IMR-90 (cell line): ENCODE data around the gene TMOD4. TPM values are rescaled to one million over a fixed set of nuclear protein-coding genes. Genes with fewer than 3 reads are reported as not detected.
A peak's percentile ranks its signal among the peaks of the same experiment; 100 is the strongest.

ENCODE experiments used
- ATAC-seq: fragments of 200-7000 bp; cut with Tn5 transposase; 2 replicates; pipeline ENCODE4 v1.9.1; 2020; ENCODE audit warnings: low read depth, mild to moderate bottlenecking, moderate library complexity
- BruUV-seq: library from RNA; stranded (reverse); fragments of 400-500 nt; replicated peaks from 2 replicates; lab custom pipeline; 2021; lab: Mats Ljungman, UMichigan
- CTCF ChIA-PET: fragments of 300-600 bp; formaldehyde crosslinking; extraction: SDS; loops from one replicate; lab custom pipeline; 2021; ENCODE audit warnings: antibody characterized with exemption; lab: Yijun Ruan, JAX
- POLR2A ChIA-PET: fragments of 300-600 bp; sonication (Branson Sonifier 250); formaldehyde crosslinking; loops from one replicate; lab custom pipeline; 2022; ENCODE audit warnings: antibody characterized with exemption; ENCODE audit not compliant: unreplicated experiment; lab: Charles Lee
- DNase-seq: peaks from one replicate; pipeline ENCODE4 v3.0.0; 2013
- H2AFZ ChIP-seq: replicated peaks from 2 replicates; pipeline ENCODE3; 2013; ENCODE audit warnings: low read length, mild to moderate bottlenecking; ENCODE audit not compliant: poor library complexity
- H2AK5ac ChIP-seq: 2 replicates; pipeline ENCODE4 v1.6.1; 2013; ENCODE audit warnings: low read depth, low read length, inconsistent platforms
- H2AK9ac ChIP-seq: replicated peaks from 2 replicates; pipeline ENCODE3; 2013; ENCODE audit warnings: mild to moderate bottlenecking, low read depth, low read length, moderate library complexity; ENCODE audit not compliant: poor library complexity
- H2BK120ac ChIP-seq: 2 replicates; pipeline ENCODE4 v1.6.1; 2013; ENCODE audit warnings: low read depth, low read length, inconsistent platforms
- H2BK15ac ChIP-seq: 3 replicates; pipeline ENCODE4 v1.6.1; 2013; ENCODE audit warnings: low read depth, low read length, inconsistent platforms
- H2BK20ac ChIP-seq: 2 replicates; pipeline ENCODE4 v1.6.1; 2013; ENCODE audit warnings: low read depth, mild to moderate bottlenecking, inconsistent platforms, low read length, moderate library complexity
- H2BK5ac ChIP-seq: 2 replicates; pipeline ENCODE4 v1.6.1; 2013; ENCODE audit warnings: mild to moderate bottlenecking, low read depth, low read length, inconsistent platforms; ENCODE audit not compliant: poor library complexity, severe bottlenecking
- H3K14ac ChIP-seq: replicated peaks from 2 replicates; pipeline ENCODE4 v1.6.1; 2013; ENCODE audit warnings: low read depth, low read length, inconsistent platforms
- H3K18ac ChIP-seq: 2 replicates; pipeline ENCODE4 v1.6.1; 2013; ENCODE audit warnings: low read depth, low read length, control low read depth
- H3K23ac ChIP-seq: 2 replicates; pipeline ENCODE4 v1.6.1; 2013; ENCODE audit warnings: low read depth, low read length, inconsistent platforms
- H3K27ac ChIP-seq: 2 replicates; pipeline ENCODE4 v1.5.1; 2013; ENCODE audit warnings: mild to moderate bottlenecking, control low read depth, low read length; ENCODE audit not compliant: insufficient read depth
- H3K27me3 ChIP-seq: 2 replicates; pipeline ENCODE4 v1.6.1; 2013; ENCODE audit warnings: low read length; ENCODE audit not compliant: control insufficient read depth, insufficient read depth
- H3K36me3 ChIP-seq: 2 replicates; pipeline ENCODE4 v1.6.1; 2013; ENCODE audit warnings: low read length, mixed read lengths; ENCODE audit not compliant: control insufficient read depth, insufficient read depth
- H3K4ac ChIP-seq: 2 replicates; pipeline ENCODE4 v1.6.1; 2013; ENCODE audit warnings: low read depth, low read length, inconsistent platforms
- H3K4me1 ChIP-seq: 2 replicates; pipeline ENCODE4 v1.6.1; 2013; ENCODE audit warnings: low read length, mixed read lengths; ENCODE audit not compliant: control insufficient read depth, insufficient read depth
- H3K4me2 ChIP-seq: 2 replicates; pipeline ENCODE4 v1.6.1; 2013; ENCODE audit warnings: low read depth, mild to moderate bottlenecking, control low read depth, low read length, moderate library complexity
- H3K4me3 ChIP-seq: 2 replicates; pipeline ENCODE4 v1.5.1; 2013; ENCODE audit warnings: low read depth, mild to moderate bottlenecking, control low read depth, low read length, moderate library complexity; ENCODE audit not compliant: insufficient read depth
- H3K56ac ChIP-seq: 2 replicates; pipeline ENCODE4 v1.6.1; 2013; ENCODE audit warnings: low read length, inconsistent platforms; ENCODE audit not compliant: insufficient read depth; ENCODE audit errors: extremely low read depth
- H3K79me1 ChIP-seq, 2 experiments: 2 replicates each; pipeline ENCODE4 v1.6.1; 2013; ENCODE audit warnings: low read length in 2 of 2, inconsistent platforms in 1 of 2, low read depth in 1 of 2
- H3K9ac ChIP-seq: 2 replicates; pipeline ENCODE4 v1.6.1; 2013; ENCODE audit warnings: low read depth, low read length, control low read depth
- H3K9me1 ChIP-seq: 2 replicates; pipeline ENCODE4 v1.6.1; 2013; ENCODE audit warnings: low read length, inconsistent platforms; ENCODE audit not compliant: insufficient read depth
- H3K9me3 ChIP-seq: 2 replicates; pipeline ENCODE4 v1.6.1; 2013; ENCODE audit warnings: low read length; ENCODE audit not compliant: control insufficient read depth, insufficient read depth
- H4K20me1 ChIP-seq: 2 replicates; pipeline ENCODE4 v1.6.1; 2013; ENCODE audit warnings: low read length, inconsistent platforms; ENCODE audit not compliant: insufficient read depth
- H4K5ac ChIP-seq: 2 replicates; pipeline ENCODE4 v1.6.1; 2013; ENCODE audit warnings: mild to moderate bottlenecking, low read depth, low read length, control low read depth
- H4K8ac ChIP-seq, 2 experiments: 2 replicates each; pipeline ENCODE4 v1.6.1; 2013; ENCODE audit warnings: low read depth in 2 of 2, low read length in 2 of 2, control low read depth in 1 of 2, inconsistent platforms in 1 of 2
- H4K91ac ChIP-seq: 2 replicates; pipeline ENCODE4 v1.6.1; 2013; ENCODE audit warnings: low read depth, low read length, inconsistent platforms; ENCODE audit not compliant: insufficient read depth
- BHLHE40 ChIP-seq: fragments of 150-350 bp; IDR thresholded peaks from 2 replicates; pipeline ENCODE4 v1.6.1; 2016; ENCODE audit warnings: mild to moderate bottlenecking, low read depth, low read length
- CEBPB ChIP-seq: IDR thresholded peaks from 2 replicates; pipeline ENCODE4 v1.6.1; 2012; ENCODE audit warnings: low read depth, low read length, improper control_type of control experiment
- FOS ChIP-seq: fragments of 150-350 bp; IDR thresholded peaks from 2 replicates; pipeline ENCODE4 v1.6.1; 2016; ENCODE audit warnings: low read depth, low read length
- MAFK ChIP-seq: IDR thresholded peaks from 2 replicates; pipeline ENCODE4 v1.6.1; 2012; ENCODE audit warnings: low read depth, low read length, improper control_type of control experiment
- MAZ ChIP-seq: IDR thresholded peaks from 2 replicates; pipeline ENCODE4 v1.6.1; 2012; ENCODE audit warnings: low read depth, mild to moderate bottlenecking, low read length, improper control_type of control experiment, moderate library complexity, borderline replicate concordance
- MXI1 ChIP-seq: IDR thresholded peaks from 2 replicates; pipeline ENCODE4 v1.6.1; 2012; ENCODE audit warnings: low read depth, mild to moderate bottlenecking, low read length, moderate library complexity, borderline replicate concordance
- NFE2L2 ChIP-seq: fragments of 150-350 bp; IDR thresholded peaks from 2 replicates; pipeline ENCODE4 v1.6.1; 2016; ENCODE audit warnings: low read depth, mild to moderate bottlenecking, low read length
- POLR2A ChIP-seq: IDR thresholded peaks from 2 replicates; pipeline ENCODE4 v1.6.1; 2012; ENCODE audit warnings: mild to moderate bottlenecking, low read depth, low read length
- RAD21 ChIP-seq: IDR thresholded peaks from 2 replicates; pipeline ENCODE4 v1.6.1; 2012; ENCODE audit warnings: low read length, improper control_type of control experiment
- RCOR1 ChIP-seq: IDR thresholded peaks from 2 replicates; pipeline ENCODE4 v1.6.1; 2012; ENCODE audit warnings: mild to moderate bottlenecking, low read length, improper control_type of control experiment; ENCODE audit not compliant: insufficient replicate concordance
- RFX5 ChIP-seq: IDR thresholded peaks from 2 replicates; pipeline ENCODE4 v1.8.0; 2012; ENCODE audit warnings: low read depth, mild to moderate bottlenecking, low read length, moderate library complexity
- SMC3 ChIP-seq: fragments of 150-350 bp; IDR thresholded peaks from 2 replicates; pipeline ENCODE4 v1.6.1; 2016; ENCODE audit warnings: low read depth, mild to moderate bottlenecking, antibody characterized with exemption, low read length, moderate library complexity
- WGBS, 2 experiments: methylation state at CpG; one replicate each; pipeline versions ENCODE4 v1.1.5 to v1.1.7; 2013; ENCODE audit warnings: missing lambda C conversion rate in 2 of 2; ENCODE audit not compliant: insufficient read length in 1 of 2; ENCODE audit errors: extremely low coverage in 2 of 2; 5-methylcytosine and 5-hydroxymethylcytosine counted together
- dilution Hi-C: fragments of 300-500 bp; cut with HindIII; formaldehyde crosslinking; loops from one replicate; pipeline ENCODE4 v1.14.3; 2018; ENCODE audit warnings: low sequenced_read_pairs; ENCODE audit not compliant: unreplicated experiment
- in situ Hi-C: fragments of 300-500 bp; cut with MboI; formaldehyde crosslinking; loops from 3 replicates; pipeline ENCODE4 v1.14.3; 2019; ENCODE audit warnings: low sequenced_read_pairs, inconsistent platforms, mixed read lengths
- intact Hi-C: fragments of 100-400 bp; cut with micrococcal nuclease; formaldehyde crosslinking; loops from 2 replicates; pipeline ENCODE4 v1.10.0; 2022
- polyA plus RNA-seq, 3 experiments: library from polyadenylated mRNA; depleted of rRNA; stranded (reverse); fragments of >200 nt; gene quantifications; 2 replicates each; pipeline ENCODE4 v1.2.3, GENCODE V29; 2012; ENCODE audit warnings: low replicate concordance in 1 of 3
- total RNA-seq: library from RNA; depleted of rRNA; stranded (reverse); fragments of >200 nt; gene quantifications from 2 replicates; pipeline ENCODE4 v1.2.3, GENCODE V29; 2012
- TF ChIP-seq, protein P1 (sequence below): fragments of 150-350 bp; IDR thresholded peaks from 2 replicates; pipeline ENCODE4 v1.6.1; 2017; ENCODE audit warnings: mild to moderate bottlenecking, antibody characterized with exemption, low read length, low read depth
- TF ChIP-seq, protein P2 (sequence below): fragments of 150-350 bp; IDR thresholded peaks from 2 replicates; pipeline ENCODE4 v1.6.1; 2016; ENCODE audit warnings: low read depth, mild to moderate bottlenecking, low read length, moderate library complexity, borderline replicate concordance
- TF ChIP-seq, protein P3 (sequence below): conservative IDR thresholded peaks from 2 replicates; pipeline ENCODE4 v1.5.1; 2012; ENCODE audit warnings: mild to moderate bottlenecking, low read depth, low read length, improper control_type of control experiment

Gene TMOD4
- total and polyA plus RNA-seq, 2 of the 4 experiments (the other 2 are of a cell fraction) = 0.27 TPM; not detected in 1

DNA sequence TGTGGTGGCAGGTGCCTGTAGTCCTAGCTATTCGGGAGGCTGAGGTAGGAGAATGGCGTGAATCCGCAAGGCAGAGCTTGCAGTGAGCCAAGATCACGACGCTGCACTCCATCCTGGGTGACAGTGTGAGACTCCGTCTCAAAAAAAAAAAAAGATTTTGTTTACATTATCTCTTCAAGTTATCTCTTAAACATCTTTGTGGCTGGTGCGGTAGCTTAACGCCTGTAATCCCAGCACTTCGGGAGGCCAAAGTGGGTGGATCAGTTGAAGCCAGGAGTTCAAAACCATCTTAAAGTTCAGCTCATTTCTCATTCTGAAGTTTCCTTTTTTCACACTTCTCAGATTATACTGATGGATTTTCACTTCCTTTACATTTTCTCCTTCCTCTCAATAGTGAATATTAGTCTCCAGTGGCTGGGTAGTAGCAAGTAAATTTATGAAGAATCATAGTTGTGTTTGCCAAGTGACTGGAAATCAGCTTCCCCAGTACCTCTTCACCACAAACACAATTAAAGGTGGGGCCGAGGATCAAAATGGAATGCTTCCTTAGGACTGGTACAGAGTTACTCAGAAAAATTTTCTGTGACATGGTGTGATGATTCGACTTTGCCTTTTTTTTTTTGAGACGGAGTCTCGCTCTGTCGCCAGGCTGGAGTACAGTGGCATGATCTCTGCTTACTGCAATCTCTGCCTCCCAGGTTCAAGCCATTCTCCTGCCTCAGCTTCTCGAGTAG lies 36.4 kb upstream of the TMOD4 start:
- Histone ChIP-seq H3K14ac (no peak overlapping the region), H3K9ac (no peak overlapping the region), H2BK5ac (peak overlapping the region; percentile 1), H4K5ac (no peak overlapping the region), H2BK20ac (no peak overlapping the region), H3K4me1 (peaks cover 1% of the 10 kb centered on the region; the same call in 1 of the 2 replicates), H2AK5ac (no peak overlapping the region), H2BK15ac (no peak overlapping the region), H4K8ac (no peak overlapping the region), H2BK120ac (no peak overlapping the region), H3K56ac (no peak overlapping the region), H4K91ac (no peak overlapping the region), H3K79me1 (peaks cover 4 to 64% of the 10 kb centered on the region in 2 experiments; a peak in 3 of 4 replicates), H3K27me3 (no peaks in the 10 kb centered on the region), H3K4ac (no peak overlapping the region), H3K9me1 (peaks cover 8% of the 10 kb centered on the region; the same call in 1 of the 2 replicates), H2AFZ (no peak overlapping the region), H3K36me3 (peaks cover 25% of the 10 kb centered on the region), H3K18ac (no peak overlapping the region), H2AK9ac (no peak overlapping the region), H3K23ac (0 out of 2 replicates have a peak overlapping the region, but pooled peaks have one; percentile 26), H3K27ac (no peak overlapping the region), H3K9me3 (no peaks in the 10 kb centered on the region), H4K20me1 (peaks cover 79% of the 10 kb centered on the region), H3K4me2 (no peak overlapping the region), H3K4me3 (no peak overlapping the region)
- intact Hi-C loops = no loop called here
- DNase-seq (no peak), ATAC-seq (no peak)
- dilution Hi-C loops = no loop called here
- in situ Hi-C loops = no loop called here
- no CpG with 5 or more reads among the region's 15 CpGs for WGBS, 2 experiments
- ChIA-PET POLR2A (interaction anchor here (0.6 kb wide), 1 partner anchor 11 kb away, joined by 3 read pairs; no protein-coding TSS in a partner anchor), CTCF (no interaction called here)
- no TSS peak for BruUV-seq
- TF ChIP-seq CEBPB (no peak), NFE2L2 (no peak), BHLHE40 (no peak), SMC3 (no peak), MAZ (no peak), MXI1 (no peak), RCOR1 (no peak), FOS (no peak), MAFK (no peak), POLR2A (no peak), RAD21 (no peak), RFX5 (no peak)
- TF ChIP-seq, protein P1, sequence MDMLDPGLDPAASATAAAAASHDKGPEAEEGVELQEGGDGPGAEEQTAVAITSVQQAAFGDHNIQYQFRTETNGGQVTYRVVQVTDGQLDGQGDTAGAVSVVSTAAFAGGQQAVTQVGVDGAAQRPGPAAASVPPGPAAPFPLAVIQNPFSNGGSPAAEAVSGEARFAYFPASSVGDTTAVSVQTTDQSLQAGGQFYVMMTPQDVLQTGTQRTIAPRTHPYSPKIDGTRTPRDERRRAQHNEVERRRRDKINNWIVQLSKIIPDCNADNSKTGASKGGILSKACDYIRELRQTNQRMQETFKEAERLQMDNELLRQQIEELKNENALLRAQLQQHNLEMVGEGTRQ = no peak
- TF ChIP-seq, protein P2, sequence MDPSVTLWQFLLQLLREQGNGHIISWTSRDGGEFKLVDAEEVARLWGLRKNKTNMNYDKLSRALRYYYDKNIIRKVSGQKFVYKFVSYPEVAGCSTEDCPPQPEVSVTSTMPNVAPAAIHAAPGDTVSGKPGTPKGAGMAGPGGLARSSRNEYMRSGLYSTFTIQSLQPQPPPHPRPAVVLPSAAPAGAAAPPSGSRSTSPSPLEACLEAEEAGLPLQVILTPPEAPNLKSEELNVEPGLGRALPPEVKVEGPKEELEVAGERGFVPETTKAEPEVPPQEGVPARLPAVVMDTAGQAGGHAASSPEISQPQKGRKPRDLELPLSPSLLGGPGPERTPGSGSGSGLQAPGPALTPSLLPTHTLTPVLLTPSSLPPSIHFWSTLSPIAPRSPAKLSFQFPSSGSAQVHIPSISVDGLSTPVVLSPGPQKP = no peak
- TF ChIP-seq, protein P3, sequence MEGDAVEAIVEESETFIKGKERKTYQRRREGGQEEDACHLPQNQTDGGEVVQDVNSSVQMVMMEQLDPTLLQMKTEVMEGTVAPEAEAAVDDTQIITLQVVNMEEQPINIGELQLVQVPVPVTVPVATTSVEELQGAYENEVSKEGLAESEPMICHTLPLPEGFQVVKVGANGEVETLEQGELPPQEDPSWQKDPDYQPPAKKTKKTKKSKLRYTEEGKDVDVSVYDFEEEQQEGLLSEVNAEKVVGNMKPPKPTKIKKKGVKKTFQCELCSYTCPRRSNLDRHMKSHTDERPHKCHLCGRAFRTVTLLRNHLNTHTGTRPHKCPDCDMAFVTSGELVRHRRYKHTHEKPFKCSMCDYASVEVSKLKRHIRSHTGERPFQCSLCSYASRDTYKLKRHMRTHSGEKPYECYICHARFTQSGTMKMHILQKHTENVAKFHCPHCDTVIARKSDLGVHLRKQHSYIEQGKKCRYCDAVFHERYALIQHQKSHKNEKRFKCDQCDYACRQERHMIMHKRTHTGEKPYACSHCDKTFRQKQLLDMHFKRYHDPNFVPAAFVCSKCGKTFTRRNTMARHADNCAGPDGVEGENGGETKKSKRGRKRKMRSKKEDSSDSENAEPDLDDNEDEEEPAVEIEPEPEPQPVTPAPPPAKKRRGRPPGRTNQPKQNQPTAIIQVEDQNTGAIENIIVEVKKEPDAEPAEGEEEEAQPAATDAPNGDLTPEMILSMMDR = no peak
